ENCODE data around the gene LEMD2. TPM values are rescaled to one million over a fixed set of nuclear protein-coding genes. Genes with fewer than 3 reads are reported as not detected.

LEMD2 gene
- total and polyA plus RNA-seq, 2 of the 4 experiments (the other 2 are of a cell fraction), result 26.5 to 43.6 TPM

GRCh38 chr6:33826537-33826936 is 37.6 kb upstream of the LEMD2 start:
- H3K27ac ChIP-seq (ENCODE audit: insufficient read depth, low read length), result no peak overlapping the region
- H3K4me3 ChIP-seq (ENCODE audit: insufficient read depth, low read depth, low read length), result no peak overlapping the region
- H3K4me2 ChIP-seq (ENCODE audit: low read depth, low read length), result no peak overlapping the region
- no peak overlapping the region for H3K56ac ChIP-seq (ENCODE audit: extremely low read depth, insufficient read depth, low read length)
- in situ Hi-C loops (cut with MboI; ENCODE audit: low sequenced_read_pairs) (no loop called here), dilution Hi-C loops (cut with HindIII; ENCODE audit: low sequenced_read_pairs, unreplicated experiment) (no loop called here), intact Hi-C loops (cut with micrococcal nuclease) (no loop called here)
- no peak overlapping the region for H3K14ac ChIP-seq (replicated peaks; ENCODE audit: low read depth, low read length)
- H3K4ac ChIP-seq (ENCODE audit: low read depth, low read length), result no peak overlapping the region
- H2AK9ac ChIP-seq (replicated peaks; ENCODE audit: low read depth, low read length, poor library complexity), result no peak overlapping the region
- H2BK5ac ChIP-seq (ENCODE audit: low read depth, low read length, poor library complexity, severe bottlenecking), result no peak overlapping the region
- peaks cover 4% of the 10 kb centered on the region; the same call in 1 of the 2 replicates for H3K4me1 ChIP-seq (ENCODE audit: control insufficient read depth, insufficient read depth, low read length)
- no TSS peak for BruUV-seq (replicated peaks)
- H4K20me1 ChIP-seq (ENCODE audit: insufficient read depth, low read length), result no peaks in the 10 kb centered on the region
- CTCF ChIA-PET, result no interaction called here
- POLR2A ChIA-PET (ENCODE audit: unreplicated experiment), result no interaction called here
- H2BK15ac ChIP-seq (ENCODE audit: low read depth, low read length), result no peak overlapping the region
- no peak for DNase-seq
- H2BK20ac ChIP-seq (ENCODE audit: low read depth, low read length), result no peak overlapping the region
- peaks cover 6% of the 10 kb centered on the region; the same call in 1 of the 2 replicates for H3K9me1 ChIP-seq (ENCODE audit: insufficient read depth, low read length)
- no peak overlapping the region for H2BK120ac ChIP-seq (ENCODE audit: low read depth, low read length)
- peaks cover 44% of the 10 kb centered on the region for H3K27me3 ChIP-seq (ENCODE audit: control insufficient read depth, insufficient read depth, low read length)
- no peaks in the 10 kb centered on the region for H3K9me3 ChIP-seq (ENCODE audit: control insufficient read depth, insufficient read depth, low read length)
- H3K9ac ChIP-seq (ENCODE audit: low read depth, low read length), result no peak overlapping the region
- no peak overlapping the region for H2AK5ac ChIP-seq (ENCODE audit: low read depth, low read length)
- no peak overlapping the region for H4K91ac ChIP-seq (ENCODE audit: insufficient read depth, low read depth, low read length)
- no peak for ATAC-seq (ENCODE audit: low read depth)
- H2AFZ ChIP-seq (replicated peaks; ENCODE audit: low read length, poor library complexity), result no peak overlapping the region
- no peak overlapping the region for H3K23ac ChIP-seq (ENCODE audit: low read depth, low read length)
- no peaks in the 10 kb centered on the region for H3K36me3 ChIP-seq (ENCODE audit: control insufficient read depth, insufficient read depth, low read length)
- no peak overlapping the region for H3K18ac ChIP-seq (ENCODE audit: low read depth, low read length)
- no peak overlapping the region for H4K5ac ChIP-seq (ENCODE audit: low read depth, low read length)
- no peak for TF ChIP-seq POLR2A (IDR thresholded peaks at IDR 0.05; ENCODE audit: low read depth, low read length)
- no peak for TF ChIP-seq SMC3 (IDR thresholded peaks at IDR 0.05; ENCODE audit: low read depth, low read length)
- TF ChIP-seq BHLHE40 (IDR thresholded peaks at IDR 0.05; ENCODE audit: low read depth, low read length), result no peak
- TF ChIP-seq ELK1 (IDR thresholded peaks at IDR 0.05; ENCODE audit: borderline replicate concordance, low read depth, low read length), result no peak
- TF ChIP-seq RAD21 (IDR thresholded peaks at IDR 0.05; ENCODE audit: low read length), result no peak
- no peak for TF ChIP-seq MXI1 (IDR thresholded peaks at IDR 0.05; ENCODE audit: borderline replicate concordance, low read depth, low read length)
- TF ChIP-seq CHD1 (IDR thresholded peaks at IDR 0.05; ENCODE audit: low read depth, low read length), result no peak
- TF ChIP-seq CTCF (conservative IDR thresholded peaks at IDR 0.05; ENCODE audit: low read depth, low read length), result no peak
- TF ChIP-seq MAZ (IDR thresholded peaks at IDR 0.05; ENCODE audit: borderline replicate concordance, low read depth, low read length), result no peak
- TF ChIP-seq RFX5 (IDR thresholded peaks at IDR 0.05; ENCODE audit: low read depth, low read length), result no peak
- TF ChIP-seq CEBPB (IDR thresholded peaks at IDR 0.05; ENCODE audit: low read depth, low read length), result no peak
- TF ChIP-seq USF2 (IDR thresholded peaks at IDR 0.05; ENCODE audit: low read depth, low read length), result no peak
- no peak for TF ChIP-seq FOS (IDR thresholded peaks at IDR 0.05; ENCODE audit: low read depth, low read length)
- TF ChIP-seq NFE2L2 (IDR thresholded peaks at IDR 0.05; ENCODE audit: low read depth, low read length), result no peak
- no peak for TF ChIP-seq MAFK (IDR thresholded peaks at IDR 0.05; ENCODE audit: low read depth, low read length)
- 17% methylated on average over 1 of the region's 2 CpGs; no CpG with 5 or more reads in 1 of the 2 experiments for WGBS, 2 experiments (ENCODE audit: extremely low coverage in 2 of 2, insufficient read length in 1 of 2)
- no peak overlapping the region for H4K8ac ChIP-seq (ENCODE audit: low read depth in 2 of 2, low read length in 2 of 2)
- no peaks in the 10 kb centered on the region for H3K79me1 ChIP-seq (ENCODE audit: low read depth in 1 of 2, low read length in 2 of 2)
